OCI-LY3 (cell line): ENCODE measurements around the gene CPNE4.

ENCODE experiments used
- H2AFZ ChIP-seq: fragments of 200-600, 300-600 bp; shearing (Covaris generic); 2 replicates; pipeline ENCODE4 v1.6.0; 2014; ENCODE audit warnings: antibody characterized with exemption, low read depth, low read length
- H3K27ac ChIP-seq: fragments of 200-600, 300-600 bp; sonication (generic); 2 replicates; pipeline ENCODE4 v1.5.1; 2014; ENCODE audit warnings: mild to moderate bottlenecking, low read length, moderate library complexity, mixed read lengths
- H3K27me3 ChIP-seq: fragments of 200-600, 300-600 bp; sonication (generic); 2 replicates; pipeline ENCODE4 v1.6.1; 2014; ENCODE audit warnings: low read depth, low read length, mixed read lengths
- H3K36me3 ChIP-seq: fragments of 200-600, 300-600 bp; sonication (generic); replicated peaks from 2 replicates; pipeline ENCODE3; 2014; ENCODE audit warnings: low read depth, low read length, mixed read lengths
- H3K4me1 ChIP-seq: fragments of 300-600, 200-600 bp; sonication (generic); 2 replicates; pipeline ENCODE4 v1.6.1; 2014; ENCODE audit warnings: low read length, mixed read lengths
- H3K4me2 ChIP-seq: fragments of 200-600, 300-600 bp; sonication (generic); 2 replicates; pipeline ENCODE4 v1.6.1; 2014; ENCODE audit warnings: low read length, mixed read lengths
- H3K4me3 ChIP-seq: fragments of 300-600, 200-600 bp; sonication (generic); 2 replicates; pipeline ENCODE4 v1.5.1; 2014; ENCODE audit warnings: antibody characterized with exemption, mild to moderate bottlenecking, low read length, moderate library complexity
- H3K79me2 ChIP-seq: fragments of 300-600, 200-600 bp; shearing (Covaris generic); 2 replicates; pipeline ENCODE4 v1.6.1; 2014; ENCODE audit warnings: mild to moderate bottlenecking, low read length, mixed read lengths
- H3K9ac ChIP-seq: fragments of 300-600, 200-600 bp; shearing (Covaris generic); 2 replicates; pipeline ENCODE4 v1.6.0; 2014; ENCODE audit warnings: mild to moderate bottlenecking, low read length, moderate library complexity
- H3K9me3 ChIP-seq: fragments of 200-600, 300-600 bp; shearing (Covaris generic); 2 replicates; pipeline ENCODE4 v1.6.1; 2014; ENCODE audit warnings: low read length, mixed read lengths; ENCODE audit not compliant: insufficient read depth
- H4K20me1 ChIP-seq: fragments of 200-600, 300-600 bp; sonication (generic); 2 replicates; pipeline ENCODE4 v1.6.1; 2016; ENCODE audit warnings: low read length, mixed read lengths; ENCODE audit not compliant: insufficient read depth
- EZH2phosphoT487 ChIP-seq: fragments of 200-600 bp; shearing (Covaris generic); IDR thresholded peaks from 2 replicates; pipeline ENCODE4 v1.6.1; 2018; ENCODE audit warnings: antibody characterized with exemption, mixed run types, low read depth
- TF ChIP-seq, protein P1 (sequence below): fragments of 200-600, 300-600 bp; sonication (generic); IDR thresholded peaks from 2 replicates; pipeline ENCODE4 v1.5.1; 2014; ENCODE audit warnings: antibody characterized with exemption, low read length, low read depth

CPNE4 gene

DNA sequence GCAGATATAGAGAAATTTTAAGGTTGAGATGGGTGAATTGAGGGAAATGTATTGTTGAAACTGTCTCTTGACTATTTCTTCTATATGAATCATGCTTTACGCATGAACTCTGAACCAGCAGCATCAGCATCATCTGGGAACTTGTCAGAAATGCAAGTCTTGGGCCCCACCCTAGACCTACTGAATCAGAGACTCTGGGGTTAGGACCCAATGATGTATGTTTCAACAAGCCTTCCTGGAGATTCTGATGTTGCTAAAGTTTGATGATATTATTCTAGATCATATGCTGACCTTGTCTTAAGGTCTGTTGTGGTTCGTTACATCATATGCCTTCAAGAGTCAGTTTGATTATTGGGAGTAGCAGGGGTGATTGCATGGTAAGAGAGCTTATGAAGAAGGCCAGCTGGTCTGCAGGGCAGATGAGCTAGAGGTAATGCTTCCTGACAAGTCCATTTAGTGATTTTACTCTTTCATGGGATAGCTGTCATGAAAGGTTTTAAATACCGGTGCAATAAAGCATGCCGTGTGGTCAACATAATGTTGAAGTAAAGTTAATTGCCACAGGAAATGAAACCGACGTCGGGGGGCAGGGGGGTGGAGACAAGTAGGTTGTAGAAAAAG, 379.6 kb downstream of the CPNE4 start:
- Histone ChIP-seq H4K20me1 (no peaks in the 10 kb centered on the region), H3K4me2 (no peak overlapping the region), H3K27ac (no peak overlapping the region), H3K9ac (no peak overlapping the region), H3K4me1 (peaks cover 11% of the 10 kb centered on the region), H2AFZ (no peak overlapping the region), H3K79me2 (no peaks in the 10 kb centered on the region), H3K9me3 (no peaks in the 10 kb centered on the region), H3K36me3 (no peaks in the 10 kb centered on the region), H3K27me3 (no peaks in the 10 kb centered on the region), H3K4me3 (no peak overlapping the region)
- TF ChIP-seq, protein P1, sequence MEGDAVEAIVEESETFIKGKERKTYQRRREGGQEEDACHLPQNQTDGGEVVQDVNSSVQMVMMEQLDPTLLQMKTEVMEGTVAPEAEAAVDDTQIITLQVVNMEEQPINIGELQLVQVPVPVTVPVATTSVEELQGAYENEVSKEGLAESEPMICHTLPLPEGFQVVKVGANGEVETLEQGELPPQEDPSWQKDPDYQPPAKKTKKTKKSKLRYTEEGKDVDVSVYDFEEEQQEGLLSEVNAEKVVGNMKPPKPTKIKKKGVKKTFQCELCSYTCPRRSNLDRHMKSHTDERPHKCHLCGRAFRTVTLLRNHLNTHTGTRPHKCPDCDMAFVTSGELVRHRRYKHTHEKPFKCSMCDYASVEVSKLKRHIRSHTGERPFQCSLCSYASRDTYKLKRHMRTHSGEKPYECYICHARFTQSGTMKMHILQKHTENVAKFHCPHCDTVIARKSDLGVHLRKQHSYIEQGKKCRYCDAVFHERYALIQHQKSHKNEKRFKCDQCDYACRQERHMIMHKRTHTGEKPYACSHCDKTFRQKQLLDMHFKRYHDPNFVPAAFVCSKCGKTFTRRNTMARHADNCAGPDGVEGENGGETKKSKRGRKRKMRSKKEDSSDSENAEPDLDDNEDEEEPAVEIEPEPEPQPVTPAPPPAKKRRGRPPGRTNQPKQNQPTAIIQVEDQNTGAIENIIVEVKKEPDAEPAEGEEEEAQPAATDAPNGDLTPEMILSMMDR: no peak
- TF ChIP-seq EZH2phosphoT487: no peak

DNA sequence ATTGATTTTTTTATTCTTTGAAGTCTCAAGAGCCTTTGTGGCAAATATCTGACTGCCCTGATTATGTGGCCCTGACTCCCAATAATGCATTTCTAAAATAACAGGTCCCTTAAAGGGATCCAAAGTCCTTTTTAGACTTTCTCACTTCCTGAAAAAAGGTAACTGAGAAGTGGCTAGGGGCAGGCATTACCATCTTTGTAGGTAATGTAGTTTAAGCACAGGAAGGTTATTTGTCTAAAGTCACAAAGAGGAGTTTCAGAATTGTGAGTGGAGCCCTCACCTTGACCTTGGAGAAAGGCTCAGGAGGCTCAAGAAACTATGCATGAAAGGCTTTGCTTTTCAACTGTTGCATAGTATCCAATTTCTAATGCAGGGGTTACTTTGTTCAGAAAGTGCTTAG, 389.2 kb downstream of the CPNE4 start:
- TF ChIP-seq, protein P1: no peak
- no peak for TF ChIP-seq EZH2phosphoT487
- H3K79me2 ChIP-seq: no peaks in the 10 kb centered on the region
- H3K36me3 ChIP-seq: no peaks in the 10 kb centered on the region
- no peaks in the 10 kb centered on the region for H3K27me3 ChIP-seq
- no peak overlapping the region for H3K4me3 ChIP-seq
- no peak overlapping the region for H2AFZ ChIP-seq
- no peak overlapping the region for H3K27ac ChIP-seq
- no peak overlapping the region for H3K4me2 ChIP-seq
- H4K20me1 ChIP-seq: no peaks in the 10 kb centered on the region
- peaks cover 18% of the 10 kb centered on the region for H3K4me1 ChIP-seq
- no peaks in the 10 kb centered on the region for H3K9me3 ChIP-seq
- H3K9ac ChIP-seq: no peak overlapping the region

DNA sequence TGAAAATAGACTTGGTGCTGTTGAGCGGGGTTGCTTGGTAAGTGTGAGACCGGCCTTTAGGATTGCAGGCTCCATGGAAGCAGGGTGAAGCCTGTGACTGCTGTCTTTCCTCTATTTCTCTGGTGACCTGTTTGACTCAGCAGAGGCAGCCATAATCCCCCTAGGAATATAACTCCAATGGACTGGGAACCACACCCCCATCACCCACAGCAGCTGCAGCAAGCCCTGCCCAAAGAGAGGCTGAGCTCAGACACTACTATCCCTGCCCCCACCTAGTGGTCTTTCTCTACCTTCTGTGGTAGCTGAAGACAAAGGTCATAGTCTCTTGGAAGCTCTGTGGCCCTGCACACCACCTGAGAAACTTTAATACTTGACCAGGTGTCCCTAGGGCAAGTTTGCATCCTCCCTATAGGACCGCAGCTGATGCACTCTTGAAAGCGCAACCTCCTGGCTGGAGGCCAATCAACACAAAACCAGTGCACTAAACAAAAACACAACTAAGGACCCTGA, 398.5 kb downstream of the CPNE4 start:
- H3K9ac ChIP-seq: no peak overlapping the region
- no peak overlapping the region for H3K27ac ChIP-seq
- TF ChIP-seq, protein P1: no peak
- TF ChIP-seq EZH2phosphoT487: no peak
- H3K4me2 ChIP-seq: no peak overlapping the region
- no peaks in the 10 kb centered on the region for H3K9me3 ChIP-seq
- peaks cover 6% of the 10 kb centered on the region; the same call in 1 of the 2 replicates for H3K4me1 ChIP-seq
- no peak overlapping the region for H3K4me3 ChIP-seq
- H3K79me2 ChIP-seq: no peaks in the 10 kb centered on the region
- no peaks in the 10 kb centered on the region for H3K27me3 ChIP-seq
- H2AFZ ChIP-seq: no peak overlapping the region
- no peaks in the 10 kb centered on the region for H4K20me1 ChIP-seq
- H3K36me3 ChIP-seq: no peaks in the 10 kb centered on the region

DNA sequence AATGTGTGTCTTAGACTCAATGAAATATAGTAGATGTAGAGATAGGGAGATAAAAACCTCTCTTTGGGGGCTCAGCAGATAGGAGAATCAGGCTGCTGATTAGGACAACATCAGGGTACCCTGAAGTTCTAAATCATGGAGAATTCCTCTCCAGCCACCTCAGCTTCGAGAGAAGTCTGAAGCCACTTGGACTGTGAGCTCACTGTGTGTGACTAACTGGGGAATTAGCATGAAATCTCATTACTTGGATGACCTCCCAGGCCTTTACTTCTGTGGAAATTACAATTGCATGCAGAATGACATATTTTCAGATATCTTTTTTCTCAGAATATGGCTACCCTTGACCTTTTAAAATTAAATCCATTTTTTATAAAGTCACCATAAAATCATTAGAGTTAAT, 404.0 kb downstream of the CPNE4 start:
- Histone ChIP-seq H3K4me3 (peak overlapping the region; percentile 9; the same call in 1 of the 2 replicates), H3K36me3 (no peaks in the 10 kb centered on the region), H3K27me3 (no peaks in the 10 kb centered on the region), H3K9me3 (no peaks in the 10 kb centered on the region), H3K4me2 (peak overlapping the region; percentile 55), H3K4me1 (peaks cover 25% of the 10 kb centered on the region), H4K20me1 (no peaks in the 10 kb centered on the region), H3K79me2 (no peaks in the 10 kb centered on the region), H2AFZ (no peak overlapping the region), H3K27ac (peak overlapping the region; percentile 44), H3K9ac (peak overlapping the region; percentile 8; the same call in 1 of the 2 replicates)
- TF ChIP-seq EZH2phosphoT487: no peak
- TF ChIP-seq, protein P1: no peak
